Measurements from ENCODE around the gene SH3BP4. TPM values are rescaled to one million over a fixed set of nuclear protein-coding genes. Genes with fewer than 3 reads are reported as not detected.

SH3BP4 gene
- total RNA-seq, 4 donors from 2014 or later, result 13.5 to 28.4 (median 20.1) TPM

DNA sequence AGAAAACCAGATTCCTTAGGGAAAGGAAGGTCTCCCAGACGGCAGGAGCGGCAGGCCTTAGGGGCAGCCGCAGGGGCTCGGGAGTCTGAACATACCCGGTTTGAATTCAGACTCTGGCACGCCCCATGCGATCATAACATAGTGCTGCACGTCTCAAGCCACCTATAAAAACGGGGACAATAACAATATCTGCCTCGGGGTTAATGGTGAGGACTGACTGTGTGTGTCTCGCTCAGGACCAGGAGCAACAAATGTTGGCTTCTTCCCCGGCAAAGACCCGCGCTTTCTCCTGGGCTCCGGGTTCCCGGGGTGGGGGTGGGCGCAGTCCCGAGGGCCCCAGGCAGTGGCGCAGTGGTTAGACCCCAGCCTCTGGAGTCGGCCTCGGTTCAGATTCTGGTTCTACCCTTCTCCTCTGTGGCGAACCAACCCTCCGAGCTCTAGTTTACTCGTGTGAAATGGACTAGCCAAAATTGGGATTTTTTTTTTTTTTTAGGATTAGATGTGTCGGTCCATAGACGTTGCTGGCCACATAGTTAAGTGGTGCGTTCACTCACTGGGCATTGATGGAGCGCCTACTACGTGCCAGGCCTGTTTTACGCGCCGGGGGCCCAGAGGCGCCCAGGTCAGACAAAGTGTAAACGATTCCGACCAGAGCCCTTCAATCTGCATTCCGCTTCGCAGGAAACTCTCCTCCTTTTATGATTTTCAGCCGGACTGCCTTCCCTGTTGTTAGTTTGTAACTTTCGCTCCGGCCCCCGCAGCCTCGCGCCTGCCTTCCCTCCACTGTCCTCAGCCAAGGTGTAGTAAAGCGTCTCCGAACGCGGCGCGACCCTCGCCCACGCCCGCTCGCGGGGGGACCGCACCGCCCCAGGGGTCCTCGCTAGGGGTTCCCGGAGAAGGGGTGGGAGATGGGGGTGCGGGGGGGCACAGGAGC lies 820 bp upstream of the SH3BP4 start:
- intact Hi-C loops (cut with DNase I; ENCODE audit: low total_unique reads), result no loop called here
- H3K4me1 ChIP-seq, result no peaks in the 10 kb centered on the region
- H3K27me3 ChIP-seq, result no peaks in the 10 kb centered on the region
- no peak for TF ChIP-seq POLR2A (IDR thresholded peaks at IDR 0.05)
- TF ChIP-seq, protein P1, sequence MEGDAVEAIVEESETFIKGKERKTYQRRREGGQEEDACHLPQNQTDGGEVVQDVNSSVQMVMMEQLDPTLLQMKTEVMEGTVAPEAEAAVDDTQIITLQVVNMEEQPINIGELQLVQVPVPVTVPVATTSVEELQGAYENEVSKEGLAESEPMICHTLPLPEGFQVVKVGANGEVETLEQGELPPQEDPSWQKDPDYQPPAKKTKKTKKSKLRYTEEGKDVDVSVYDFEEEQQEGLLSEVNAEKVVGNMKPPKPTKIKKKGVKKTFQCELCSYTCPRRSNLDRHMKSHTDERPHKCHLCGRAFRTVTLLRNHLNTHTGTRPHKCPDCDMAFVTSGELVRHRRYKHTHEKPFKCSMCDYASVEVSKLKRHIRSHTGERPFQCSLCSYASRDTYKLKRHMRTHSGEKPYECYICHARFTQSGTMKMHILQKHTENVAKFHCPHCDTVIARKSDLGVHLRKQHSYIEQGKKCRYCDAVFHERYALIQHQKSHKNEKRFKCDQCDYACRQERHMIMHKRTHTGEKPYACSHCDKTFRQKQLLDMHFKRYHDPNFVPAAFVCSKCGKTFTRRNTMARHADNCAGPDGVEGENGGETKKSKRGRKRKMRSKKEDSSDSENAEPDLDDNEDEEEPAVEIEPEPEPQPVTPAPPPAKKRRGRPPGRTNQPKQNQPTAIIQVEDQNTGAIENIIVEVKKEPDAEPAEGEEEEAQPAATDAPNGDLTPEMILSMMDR (IDR thresholded peaks at IDR 0.05), result no peak
- no peaks in the 10 kb centered on the region for H3K9me3 ChIP-seq
- H3K36me3 ChIP-seq, result no peaks in the 10 kb centered on the region
- H3K4me3 ChIP-seq, result peak overlapping the region; percentile 71 to 92
- peak in 1 of 2 donors; percentile 47 for DNase-seq
- H3K27ac ChIP-seq, result peak overlapping the region; percentile 73 to 87

GRCh38 chr2:234952270-234953115 lies 676 bp downstream of the SH3BP4 start:
- no peak for DNase-seq
- Histone ChIP-seq H3K4me3 (peak overlapping the region; percentile 60 to 87), H3K4me1 (no peaks in the 10 kb centered on the region), H3K27ac (peak overlapping the region; percentile 78 to 85), H3K9me3 (no peaks in the 10 kb centered on the region), H3K27me3 (no peaks in the 10 kb centered on the region), H3K36me3 (no peaks in the 10 kb centered on the region)
- TF ChIP-seq POLR2A (IDR thresholded peaks at IDR 0.05), result no peak
- TF ChIP-seq, protein P1 (IDR thresholded peaks at IDR 0.05), result peak in 1 of 4 experiments; percentile 1
- intact Hi-C loops (cut with DNase I; ENCODE audit: low total_unique reads), result no loop called here

DNA sequence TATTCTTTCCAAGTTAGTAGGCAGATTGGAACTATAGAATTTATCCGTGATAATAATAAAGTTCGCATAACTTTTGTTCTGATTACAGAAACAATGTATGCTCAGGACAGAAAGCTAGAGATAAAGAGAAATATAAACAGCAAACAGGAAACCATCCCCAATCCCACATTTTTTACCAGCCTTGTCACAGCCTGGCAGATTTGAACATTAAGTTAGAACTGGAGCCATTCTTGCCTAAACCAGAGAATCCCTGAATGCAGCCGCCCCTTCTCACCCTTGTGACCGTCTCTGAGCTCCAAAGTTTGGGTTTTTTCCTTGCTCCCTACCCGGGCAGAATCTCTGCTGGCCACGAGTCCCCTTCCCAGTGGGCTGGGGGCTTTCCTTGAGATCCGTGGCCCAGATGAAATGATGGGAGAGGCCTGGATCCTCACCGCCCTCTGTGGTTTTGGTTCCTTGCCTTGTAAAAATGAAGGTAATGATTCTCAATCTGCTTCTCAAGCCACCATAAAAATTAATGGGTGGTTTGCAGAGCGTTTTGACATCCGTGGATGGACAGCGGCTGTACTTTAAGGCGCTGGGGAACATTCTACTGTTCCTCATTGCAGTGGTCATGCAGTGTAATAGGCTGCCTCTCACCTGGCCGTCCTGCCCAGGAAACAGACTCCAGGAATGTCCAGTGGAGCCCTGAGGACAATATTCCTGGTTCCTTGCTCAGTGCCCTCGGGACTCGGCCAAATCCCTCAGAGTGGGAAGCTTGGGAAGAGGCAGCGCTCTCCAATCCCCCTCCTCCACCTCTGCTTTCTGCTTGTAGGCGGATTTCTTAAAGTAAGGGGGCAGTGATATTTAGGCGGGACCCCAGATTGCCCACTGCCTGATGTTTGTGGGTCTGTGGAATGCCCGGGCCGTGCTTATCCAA lies 1.6 kb downstream of the SH3BP4 start:
- H3K4me3 ChIP-seq, result peak overlapping the region; percentile 60 to 87
- peak overlapping the region; percentile 78 to 85 for H3K27ac ChIP-seq
- no peaks in the 10 kb centered on the region for H3K4me1 ChIP-seq
- no peaks in the 10 kb centered on the region for H3K27me3 ChIP-seq
- H3K9me3 ChIP-seq, result no peaks in the 10 kb centered on the region
- H3K36me3 ChIP-seq, result no peaks in the 10 kb centered on the region
- no peak for TF ChIP-seq POLR2A (IDR thresholded peaks at IDR 0.05)
- TF ChIP-seq, protein P1 (IDR thresholded peaks at IDR 0.05), result no peak
- intact Hi-C loops (cut with DNase I; ENCODE audit: low total_unique reads), result no loop called here
- DNase-seq, result no peak

- Histone ChIP-seq H3K9me3 (no peaks in the 10 kb centered on the region), H3K27ac (peak overlapping the region; percentile 78 to 85), H3K36me3 (no peaks in the 10 kb centered on the region), H3K4me1 (no peaks in the 10 kb centered on the region), H3K4me3 (peak overlapping the region in 1 of 2 donors; percentile 87), H3K27me3 (no peaks in the 10 kb centered on the region)
- intact Hi-C loops (cut with DNase I; ENCODE audit: low total_unique reads), result no loop called here
- DNase-seq, result peak in 1 of 2 donors; percentile 40
- TF ChIP-seq, protein P1 (IDR thresholded peaks at IDR 0.05), result no peak
- no peak for TF ChIP-seq POLR2A (IDR thresholded peaks at IDR 0.05)
These were observed 2.8 kb downstream of the SH3BP4 start for GRCh38 chr2:234954551-234954992.

All from uterus (tissue), 4 donors.